H1 (cell line): ENCODE measurements around the gene PRRX1. TPM values are rescaled to one million over a fixed set of nuclear protein-coding genes. Genes with fewer than 3 reads are reported as not detected.

Experiments used
- CTCF ChIA-PET: fragments of 300-600 bp; sonication (Branson Sonifier 250); formaldehyde crosslinking; loops from one replicate; lab custom pipeline; 2021; ENCODE audit not compliant: partially characterized antibody; lab: Charles Lee
- POLR2A ChIA-PET: fragments of 300-600 bp; sonication (Branson Sonifier 250); formaldehyde crosslinking; loops from one replicate; lab custom pipeline; 2021; ENCODE audit warnings: inconsistent platforms; ENCODE audit not compliant: partially characterized antibody; lab: Charles Lee
- DNase-seq, 2 experiments: peaks; one replicate each; pipeline versions ENCODE4 v3.0.0 to v3.0.0-alpha.2; 2010 to 2022; ENCODE audit warnings: low spot score in 2 of 2, low read depth in 1 of 2, mixed read lengths in 1 of 2
- FAIRE-seq: peaks from 2 replicates; lab custom pipeline; 2011; peaks lifted over from hg19 to GRCh38; lab: Jason Lieb, UNC
- H2AFZ ChIP-seq: 2 replicates; pipeline ENCODE4 v1.8.1; 2012; ENCODE audit warnings: low read length, inconsistent platforms
- H2AK5ac ChIP-seq: 2 replicates; pipeline ENCODE4 v1.6.1; 2013; ENCODE audit warnings: low read depth, low read length
- H2BK120ac ChIP-seq: replicated peaks from 2 replicates; pipeline ENCODE3; 2013; ENCODE audit warnings: low read depth, low read length, inconsistent platforms
- H2BK12ac ChIP-seq: 2 replicates; pipeline ENCODE4 v1.6.1; 2013; ENCODE audit warnings: low read depth, low read length
- H2BK15ac ChIP-seq: 2 replicates; pipeline ENCODE4 v1.6.1; 2013; ENCODE audit warnings: low read length
- H2BK20ac ChIP-seq: 2 replicates; pipeline ENCODE4 v1.6.1; 2013; ENCODE audit warnings: low read length
- H2BK5ac ChIP-seq: 2 replicates; pipeline ENCODE4 v1.6.1; 2013; ENCODE audit warnings: low read depth, low read length
- H3K14ac ChIP-seq: 2 replicates; pipeline ENCODE4 v1.6.1; 2013; ENCODE audit warnings: inconsistent platforms; ENCODE audit not compliant: insufficient read length
- H3K18ac ChIP-seq: 2 replicates; pipeline ENCODE4 v1.6.1; 2013; ENCODE audit warnings: low read length; ENCODE audit errors: extremely low read depth
- H3K23ac ChIP-seq: 2 replicates; pipeline ENCODE4 v1.6.1; 2013; ENCODE audit warnings: inconsistent platforms; ENCODE audit not compliant: insufficient read length
- H3K23me2 ChIP-seq: 2 replicates; pipeline ENCODE4 v1.6.1; 2013; ENCODE audit warnings: low read depth, low read length
- H3K27ac ChIP-seq: 2 replicates; pipeline ENCODE4 v1.6.1; 2011; ENCODE audit warnings: low read depth, low read length, inconsistent platforms
- H3K27me3 ChIP-seq, 4 experiments: replicated peaks in 1 of 4; 1 replicate in 1 of 4; 2 replicates in 3 of 4; pipeline versions ENCODE4 v1.6.1 to v1.8.1; 2011 to 2013; ENCODE audit warnings: low read length in 3 of 4, mild to moderate bottlenecking in 3 of 4, inconsistent platforms in 2 of 4, mixed read lengths in 2 of 4, moderate library complexity in 1 of 4; ENCODE audit not compliant: control insufficient read depth in 3 of 4, insufficient read depth in 3 of 4; ENCODE audit errors: extremely low read depth in 1 of 4
- H3K36me3 ChIP-seq, 4 experiments: 2 replicates each; pipeline versions ENCODE4 v1.6.1 to v1.8.1; 2011 to 2013; ENCODE audit warnings: mild to moderate bottlenecking in 4 of 4, low read length in 3 of 4, moderate library complexity in 2 of 4, control low read depth in 1 of 4, inconsistent platforms in 1 of 4; ENCODE audit not compliant: insufficient read depth in 4 of 4, control insufficient read depth in 2 of 4
- H3K4ac ChIP-seq: replicated peaks from 2 replicates; pipeline ENCODE3; 2013; ENCODE audit warnings: low read length, low read depth, mixed read lengths, inconsistent platforms; ENCODE audit not compliant: insufficient read length
- H3K4me1 ChIP-seq, 4 experiments: replicated peaks in 1 of 4; 1 replicate in 1 of 4; 2 replicates in 3 of 4; pipeline versions ENCODE4 v1.6.1 to v1.8.1; 2011 to 2013; ENCODE audit warnings: low read length in 3 of 4, inconsistent platforms in 2 of 4, mixed read lengths in 1 of 4; ENCODE audit not compliant: insufficient read depth in 4 of 4, control insufficient read depth in 3 of 4
- H3K4me2 ChIP-seq, 2 experiments: 2 replicates each; pipeline versions ENCODE4 v1.6.1 to v1.8.1; 2011 to 2013; ENCODE audit warnings: low read depth in 2 of 2, low read length in 2 of 2, control low read depth in 1 of 2, inconsistent platforms in 1 of 2, mild to moderate bottlenecking in 1 of 2; ENCODE audit not compliant: insufficient read depth in 1 of 2
- H3K4me3 ChIP-seq, 4 experiments: fragments of 200-600, 300-600 bp in 1 of 4; sonication (generic), shearing (Covaris generic), sonication (Bioruptor Twin) in 1 of 4; 2 replicates each; pipeline versions ENCODE4 v1.5.1 to v1.8.1; 2011 to 2016; ENCODE audit warnings: low read length in 4 of 4, low read depth in 3 of 4, control low read depth in 2 of 4, inconsistent platforms in 2 of 4, mild to moderate bottlenecking in 2 of 4, mixed read lengths in 1 of 4, moderate library complexity in 1 of 4; ENCODE audit not compliant: insufficient read depth in 2 of 4; ENCODE audit errors: extremely low read depth in 1 of 4
- H3K56ac ChIP-seq: replicated peaks from 2 replicates; pipeline ENCODE3; 2013; ENCODE audit warnings: low read depth, mild to moderate bottlenecking, mixed read lengths, low read length, inconsistent platforms; ENCODE audit not compliant: insufficient read length
- H3K79me1 ChIP-seq: 2 replicates; pipeline ENCODE4 v1.6.1; 2013; ENCODE audit warnings: low read depth, low read length, control low read depth
- H3K79me2 ChIP-seq, 2 experiments: 2 replicates each; pipeline versions ENCODE4 v1.6.1 to v1.8.1; 2012 to 2013; ENCODE audit warnings: low read length in 2 of 2, mild to moderate bottlenecking in 2 of 2, inconsistent platforms in 1 of 2; ENCODE audit not compliant: insufficient read depth in 2 of 2, control insufficient read depth in 1 of 2
- H3K9ac ChIP-seq, 4 experiments: replicated peaks in 1 of 4; 1 replicate in 1 of 4; 2 replicates in 3 of 4; pipeline versions ENCODE4 v1.6.1 to v1.8.1; 2011 to 2013; ENCODE audit warnings: low read depth in 3 of 4, low read length in 3 of 4, control low read depth in 2 of 4, mild to moderate bottlenecking in 2 of 4, moderate library complexity in 2 of 4, inconsistent platforms in 1 of 4; ENCODE audit errors: extremely low read depth in 1 of 4
- H3K9me3 ChIP-seq, 2 experiments: 2 replicates each; pipeline versions ENCODE4 v1.6.1 to v1.8.1; 2012 to 2013; ENCODE audit warnings: mild to moderate bottlenecking in 2 of 2, moderate library complexity in 2 of 2, control low read depth in 1 of 2, inconsistent platforms in 1 of 2, low read depth in 1 of 2, low read length in 1 of 2, mixed read lengths in 1 of 2; ENCODE audit not compliant: insufficient read depth in 2 of 2
- H4K20me1 ChIP-seq, 2 experiments: replicated peaks in 1 of 2; 2 replicates each; pipeline versions ENCODE3 to v1.8.1; 2011 to 2013; ENCODE audit warnings: inconsistent platforms in 2 of 2, low read length in 2 of 2, mild to moderate bottlenecking in 1 of 2; ENCODE audit not compliant: insufficient read depth in 2 of 2, control insufficient read depth in 1 of 2
- H4K5ac ChIP-seq: 2 replicates; pipeline ENCODE4 v1.6.1; 2013; ENCODE audit warnings: low read length, low read depth, mixed read lengths, inconsistent platforms; ENCODE audit not compliant: insufficient read length
- H4K8ac ChIP-seq: 2 replicates; pipeline ENCODE4 v1.8.0; 2013; ENCODE audit warnings: mild to moderate bottlenecking, moderate library complexity, low read length, inconsistent platforms; ENCODE audit not compliant: insufficient read depth; ENCODE audit errors: extremely low read depth
- H4K91ac ChIP-seq: replicated peaks from 2 replicates; pipeline ENCODE3; 2013; ENCODE audit warnings: low read length, mixed read lengths, inconsistent platforms; ENCODE audit not compliant: insufficient read length
- ASH2L ChIP-seq: fragments of 200-600, 300-600 bp; sonication (generic); IDR thresholded peaks from one replicate; pipeline ENCODE4 v1.7.1; 2017; ENCODE audit warnings: low read length
- BCL11A ChIP-seq, 2 experiments: IDR thresholded peaks; one replicate each; pipeline ENCODE4 v1.6.1; 2011; ENCODE audit warnings: low read depth in 2 of 2, low read length in 2 of 2, mild to moderate bottlenecking in 2 of 2
- BRCA1 ChIP-seq: IDR thresholded peaks from 2 replicates; pipeline ENCODE4 v1.6.1; 2012; ENCODE audit warnings: low read depth, low read length, improper control_type of control experiment
- KDM4A ChIP-seq: IDR thresholded peaks from one replicate; pipeline ENCODE4 v1.7.1; 2012; ENCODE audit warnings: low read depth, mild to moderate bottlenecking, moderate library complexity, low read length, inconsistent platforms; ENCODE audit not compliant: severe bottlenecking
- NANOG ChIP-seq: IDR thresholded peaks from 2 replicates; pipeline ENCODE4 v1.6.1; 2011; ENCODE audit warnings: low read length, low read depth, mild to moderate bottlenecking, inconsistent platforms; ENCODE audit not compliant: insufficient read depth, poor library complexity, severe bottlenecking
- NRF1 ChIP-seq: IDR thresholded peaks from 2 replicates; pipeline ENCODE4 v1.6.1; 2011; ENCODE audit warnings: mild to moderate bottlenecking, low read depth, low read length, improper control_type of control experiment
- RBBP5 ChIP-seq: IDR thresholded peaks from 2 replicates; pipeline ENCODE4 v1.7.1; 2012; ENCODE audit warnings: low read depth, mild to moderate bottlenecking, inconsistent platforms, low read length, moderate library complexity, borderline replicate concordance
- RNF2 ChIP-seq: fragments of 200-900, 300-1000 bp; sonication (generic); IDR thresholded peaks from 2 replicates; pipeline ENCODE4 v1.7.1; 2016; ENCODE audit warnings: borderline replicate concordance, low read depth, mild to moderate bottlenecking, antibody characterized with exemption, low read length; ENCODE audit not compliant: poor library complexity, severe bottlenecking; ENCODE audit errors: missing control alignments
- SIN3A ChIP-seq, 2 experiments: IDR thresholded peaks in 1 of 2; conservative IDR thresholded peaks in 1 of 2; 2 replicates each; pipeline ENCODE4 v1.6.1; 2011 to 2012; ENCODE audit warnings: low read length in 2 of 2, improper control_type of control experiment in 1 of 2, low read depth in 1 of 2, mild to moderate bottlenecking in 1 of 2
- SP4 ChIP-seq: IDR thresholded peaks from 2 replicates; pipeline ENCODE4 v1.6.1; 2012; ENCODE audit warnings: low read length, inconsistent platforms
- TAF7 ChIP-seq: optimal IDR thresholded peaks from 2 replicates; pipeline ENCODE3; 2011; ENCODE audit warnings: low read depth, mild to moderate bottlenecking, inconsistent platforms, low read length, moderate library complexity, borderline replicate concordance
- TEAD4 ChIP-seq: IDR thresholded peaks from 2 replicates; pipeline ENCODE4 v1.6.1; 2012; ENCODE audit warnings: low read depth, low read length, inconsistent platforms, mixed read lengths
- YY1 ChIP-seq: IDR thresholded peaks from 2 replicates; pipeline ENCODE4 v1.6.1; 2011; ENCODE audit warnings: low read depth, mild to moderate bottlenecking, low read length
- ZNF274 ChIP-seq: IDR thresholded peaks from 2 replicates; pipeline ENCODE4 v1.7.0; 2012; ENCODE audit warnings: low read length, borderline replicate concordance; ENCODE audit errors: extremely low read depth
- WGBS, 2 experiments: shearing (Covaris generic) in 1 of 2; methylation state at CpG; one replicate each; pipeline versions ENCODE4 v1.1.6 to v1.1.7; 2013 to 2015; ENCODE audit warnings: low lambda C conversion rate in 2 of 2, mixed read lengths in 2 of 2, inconsistent platforms in 1 of 2, low coverage in 1 of 2, missing lambda C conversion rate in 1 of 2; ENCODE audit not compliant: insufficient replicate concordance in 2 of 2, insufficient coverage in 1 of 2, insufficient read length in 1 of 2; ENCODE audit errors: extremely low coverage in 1 of 2, missing lambda C conversion rate in 1 of 2; 5-methylcytosine and 5-hydroxymethylcytosine counted together
- polyA plus RNA-seq, 7 experiments: library from polyadenylated mRNA; depleted of rRNA in 3 of 7; stranded (reverse) in 5 of 7; unstranded in 2 of 7; fragments of >200 nt in 5 of 7; fragments of 200-250 nt in 2 of 7; gene quantifications; 1 replicate in 5 of 7; 2 replicates in 1 of 7; 4 replicates in 1 of 7; pipeline versions ENCODE4 v1.2.1 to v1.2.3, GENCODE V29; 2011 to 2013; ENCODE audit warnings: missing spikeins in 2 of 7, mixed read lengths in 2 of 7
- total RNA-seq: library from RNA; stranded (reverse); fragmentation: NEBNext Ultra II Directional; extraction: Animal tissue kit (Norgen Biotek cat#: 25700); gene quantifications from 2 replicates; pipeline ENCODE4 v1.2.1, GENCODE V29; 2021

Gene PRRX1
- total and polyA plus RNA-seq, 2 of the 8 experiments (the other 6 are each of a cell fraction or from before 2014, with no cell fraction given) = not detected

DNA sequence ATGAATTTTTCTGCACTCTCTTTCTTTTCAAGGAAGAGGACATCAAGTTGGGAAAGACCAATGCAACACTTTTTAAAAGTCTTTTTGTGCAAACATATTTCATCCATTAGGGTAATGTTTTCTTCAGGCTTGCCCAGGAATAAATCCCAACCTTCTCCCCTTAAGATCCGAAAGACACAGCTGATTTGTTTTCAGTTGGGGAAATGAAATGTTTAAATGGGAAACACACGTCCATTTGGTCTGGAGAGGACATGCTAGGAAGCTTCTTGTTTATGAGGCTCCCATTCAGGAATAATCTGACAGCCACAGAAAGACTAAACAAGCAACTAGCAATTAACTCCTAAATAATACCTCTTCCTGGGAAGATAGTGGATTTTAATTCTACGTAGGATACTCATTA, 91.9 kb downstream of the PRRX1 start:
- Histone ChIP-seq H3K4me3 (no peak overlapping the region), H3K36me3 (no peaks in the 10 kb centered on the region), H3K23ac (no peak overlapping the region), H2BK12ac (no peak overlapping the region), H2BK20ac (no peak overlapping the region), H3K23me2 (no peaks in the 10 kb centered on the region), H3K4ac (no peak overlapping the region), H4K91ac (no peak overlapping the region), H3K4me2 (no peak overlapping the region), H4K8ac (no peak overlapping the region), H2BK15ac (no peak overlapping the region), H3K9me3 (no peaks in the 10 kb centered on the region), H3K27me3 (no peaks in the 10 kb centered on the region), H3K27ac (no peak overlapping the region), H2BK120ac (no peak overlapping the region), H3K4me1 (no peaks in the 10 kb centered on the region), H3K18ac (no peak overlapping the region), H3K56ac (no peak overlapping the region), H3K14ac (no peak overlapping the region), H2BK5ac (no peak overlapping the region), H4K20me1 (no peaks in the 10 kb centered on the region), H2AK5ac (no peak overlapping the region), H2AFZ (0 out of 2 replicates have a peak overlapping the region, but pooled peaks have one; percentile 55), H3K9ac (no peak overlapping the region), H3K79me1 (no peaks in the 10 kb centered on the region), H4K5ac (no peak overlapping the region), H3K79me2 (no peaks in the 10 kb centered on the region)
- FAIRE-seq (no peak), DNase-seq (no peak)
- ChIA-PET POLR2A (interaction anchor here (0.7 kb wide), 1 partner anchor 63 kb away, joined by 3 read pairs; no protein-coding TSS in a partner anchor), CTCF (interaction anchor here (0.6 to 1.5 kb wide), 2 partner anchors 9 to 47 kb away, joined by 3 read pairs; no protein-coding TSS in a partner anchor)
- no peak for TF ChIP-seq TEAD4
- no peak for TF ChIP-seq ASH2L
- TF ChIP-seq BRCA1 = no peak
- TF ChIP-seq RNF2 = no peak
- TF ChIP-seq KDM4A = no peak
- no peak for TF ChIP-seq SP4
- no peak for TF ChIP-seq TAF7
- TF ChIP-seq NRF1 = no peak
- no peak for TF ChIP-seq YY1
- TF ChIP-seq RBBP5 = no peak
- TF ChIP-seq SIN3A (conservative IDR thresholded peaks at IDR 0.05 in 1 of 2, IDR thresholded peaks at IDR 0.05 in 1 of 2; ENCODE audit: low read depth in 1 of 2, low read length in 2 of 2) = no peak
- no peak for TF ChIP-seq NANOG
- no peak for TF ChIP-seq BCL11A (IDR thresholded peaks at IDR 0.05; ENCODE audit: low read depth in 2 of 2, low read length in 2 of 2)
- no peak for TF ChIP-seq ZNF274
- 73% methylated on average over 3 of the region's 3 CpGs; no CpG with 5 or more reads in 1 of the 2 experiments for WGBS, 2 experiments
